ENCODE data around the gene XPC. TPM values are rescaled to one million over a fixed set of nuclear protein-coding genes. Genes with fewer than 3 reads are reported as not detected.

Gene XPC
- total and polyA plus RNA-seq, 4 donors: 12.7 to 26.7 (median 14.2) TPM

DNA sequence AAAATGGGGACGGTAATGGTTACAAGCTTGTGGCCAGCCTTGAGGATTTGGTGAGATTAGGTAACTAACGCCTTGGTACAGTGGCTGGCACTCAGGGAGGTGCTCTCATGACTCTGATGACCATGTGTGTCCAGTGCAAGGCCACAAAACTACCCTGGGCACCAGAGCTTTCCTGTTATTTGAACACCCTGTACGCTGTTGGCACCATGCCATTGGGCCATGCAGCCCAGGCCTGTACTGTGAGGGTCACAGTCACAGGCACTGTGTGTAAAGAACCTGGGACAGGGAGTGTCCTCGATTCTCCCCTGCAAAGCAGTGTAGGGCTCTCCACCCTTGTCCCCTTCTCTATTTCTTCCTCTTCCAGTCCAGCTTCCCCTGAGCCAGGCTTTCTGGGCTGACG, 47.3 kb downstream of the XPC start:
- Histone ChIP-seq H3K4me3 (ENCODE audit: low read depth in 1 of 3, low read length in 3 of 3) (no peak overlapping the region), H3K9me3 (ENCODE audit: control insufficient read depth in 4 of 4, low read length in 3 of 4) (no peaks in the 10 kb centered on the region), H3K36me3 (ENCODE audit: control insufficient read depth in 4 of 4, insufficient read depth in 3 of 4, low read depth in 1 of 4, low read length in 3 of 4) (peaks cover 10 to 61% (median 28%) of the 10 kb centered on the region in 4 donors), H3K4me1 (ENCODE audit: control insufficient read depth in 4 of 4, insufficient read depth in 4 of 4, low read length in 3 of 4) (peaks cover 4 to 30% (median 19%) of the 10 kb centered on the region in 4 donors), H3K9ac (ENCODE audit: low read depth in 1 of 2, low read length in 2 of 2) (no peak overlapping the region), H3K27me3 (ENCODE audit: control insufficient read depth in 4 of 4, insufficient read depth in 4 of 4, low read length in 3 of 4) (no peaks in the 10 kb centered on the region), H3K27ac (ENCODE audit: low read depth in 1 of 2, low read length in 2 of 2) (peak overlapping the region in 1 of 2 donors; percentile 42)
- no peak for DNase-seq (ENCODE audit: low spot score)
- TF ChIP-seq RAD21 (IDR thresholded peaks at IDR 0.05): no peak
- TF ChIP-seq RXRA (IDR thresholded peaks at IDR 0.05): peak in 1 of 2 donors; percentile 22
- WGBS: 61% methylated on average over 5 of the region's 5 CpGs

DNA sequence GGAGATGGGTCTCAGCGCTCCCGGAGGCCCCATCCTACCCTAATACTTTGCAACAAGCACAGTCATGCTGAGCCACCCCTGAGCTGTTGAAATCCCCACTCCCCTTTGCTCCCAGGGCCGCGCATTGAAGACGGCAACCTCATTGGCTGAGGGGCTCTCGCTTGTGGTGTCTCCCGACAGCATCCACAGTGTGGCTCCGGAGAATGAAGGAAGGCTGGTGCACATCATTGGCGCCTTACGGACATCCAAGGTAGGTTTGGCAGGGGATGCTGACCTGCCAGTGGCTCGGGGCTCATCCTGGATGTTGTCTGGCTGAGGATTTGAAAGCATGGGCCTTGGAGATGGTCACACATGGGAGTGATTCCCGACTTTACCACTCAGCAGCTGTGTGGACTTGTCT, 47.7 kb downstream of the XPC start:
- Histone ChIP-seq H3K4me1 (ENCODE audit: control insufficient read depth in 4 of 4, insufficient read depth in 4 of 4, low read length in 3 of 4) (peaks cover 7 to 33% (median 22%) of the 10 kb centered on the region in 4 donors), H3K4me3 (ENCODE audit: low read depth in 1 of 3, low read length in 3 of 3) (no peak overlapping the region), H3K27me3 (ENCODE audit: control insufficient read depth in 4 of 4, insufficient read depth in 4 of 4, low read length in 3 of 4) (no peaks in the 10 kb centered on the region), H3K9ac (ENCODE audit: low read depth in 1 of 2, low read length in 2 of 2) (no peak overlapping the region), H3K27ac (ENCODE audit: low read depth in 1 of 2, low read length in 2 of 2) (peak overlapping the region in 1 of 2 donors; percentile 42), H3K9me3 (ENCODE audit: control insufficient read depth in 4 of 4, low read length in 3 of 4) (no peaks in the 10 kb centered on the region), H3K36me3 (ENCODE audit: control insufficient read depth in 4 of 4, insufficient read depth in 3 of 4, low read depth in 1 of 4, low read length in 3 of 4) (peaks cover 10 to 57% (median 27%) of the 10 kb centered on the region in 4 donors)
- 96% methylated on average over 12 of the region's 12 CpGs for WGBS
- TF ChIP-seq HNF4G (IDR thresholded peaks at IDR 0.05): no peak
- no peak for TF ChIP-seq JUND (IDR thresholded peaks at IDR 0.05)
- TF ChIP-seq GABPA (IDR thresholded peaks at IDR 0.05 in 1 of 2, conservative IDR thresholded peaks at IDR 0.05 in 1 of 2): no peak
- TF ChIP-seq TAF1 (conservative IDR thresholded peaks at IDR 0.05): no peak
- TF ChIP-seq, protein P1, sequence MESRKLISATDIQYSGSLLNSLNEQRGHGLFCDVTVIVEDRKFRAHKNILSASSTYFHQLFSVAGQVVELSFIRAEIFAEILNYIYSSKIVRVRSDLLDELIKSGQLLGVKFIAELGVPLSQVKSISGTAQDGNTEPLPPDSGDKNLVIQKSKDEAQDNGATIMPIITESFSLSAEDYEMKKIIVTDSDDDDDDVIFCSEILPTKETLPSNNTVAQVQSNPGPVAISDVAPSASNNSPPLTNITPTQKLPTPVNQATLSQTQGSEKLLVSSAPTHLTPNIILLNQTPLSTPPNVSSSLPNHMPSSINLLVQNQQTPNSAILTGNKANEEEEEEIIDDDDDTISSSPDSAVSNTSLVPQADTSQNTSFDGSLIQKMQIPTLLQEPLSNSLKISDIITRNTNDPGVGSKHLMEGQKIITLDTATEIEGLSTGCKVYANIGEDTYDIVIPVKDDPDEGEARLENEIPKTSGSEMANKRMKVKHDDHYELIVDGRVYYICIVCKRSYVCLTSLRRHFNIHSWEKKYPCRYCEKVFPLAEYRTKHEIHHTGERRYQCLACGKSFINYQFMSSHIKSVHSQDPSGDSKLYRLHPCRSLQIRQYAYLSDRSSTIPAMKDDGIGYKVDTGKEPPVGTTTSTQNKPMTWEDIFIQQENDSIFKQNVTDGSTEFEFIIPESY (IDR thresholded peaks at IDR 0.05): no peak
- TF ChIP-seq HNF4A (conservative IDR thresholded peaks at IDR 0.05): no peak
- DNase-seq (ENCODE audit: low spot score): no peak

DNA sequence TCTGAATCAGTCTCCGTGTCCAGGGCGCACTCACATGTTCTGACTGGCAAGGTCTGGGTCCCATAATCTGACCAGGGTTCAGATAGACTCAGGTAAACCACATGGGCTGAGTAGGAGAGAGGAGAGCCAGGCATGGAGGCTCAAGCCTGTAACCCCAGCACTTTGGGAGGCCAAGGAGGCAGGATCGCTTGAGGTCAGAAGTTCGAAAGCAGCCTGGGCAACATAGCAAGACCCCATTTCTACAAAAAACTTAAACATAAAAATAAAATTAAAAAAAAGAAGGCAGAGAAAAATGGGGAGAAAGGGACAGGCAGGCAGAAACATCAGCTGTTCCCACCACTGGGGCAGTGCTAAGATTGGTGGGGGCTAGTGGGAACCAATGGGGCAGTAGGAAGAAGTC, 48.2 kb downstream of the XPC start:
- Histone ChIP-seq H3K27me3 (ENCODE audit: control insufficient read depth in 4 of 4, insufficient read depth in 4 of 4, low read length in 3 of 4) (no peaks in the 10 kb centered on the region), H3K4me3 (ENCODE audit: low read depth in 1 of 3, low read length in 3 of 3) (no peak overlapping the region), H3K36me3 (ENCODE audit: control insufficient read depth in 4 of 4, insufficient read depth in 3 of 4, low read depth in 1 of 4, low read length in 3 of 4) (peaks cover 10 to 52% (median 24%) of the 10 kb centered on the region in 4 donors), H3K9ac (ENCODE audit: low read depth in 1 of 2, low read length in 2 of 2) (no peak overlapping the region), H3K4me1 (ENCODE audit: control insufficient read depth in 4 of 4, insufficient read depth in 4 of 4, low read length in 3 of 4) (peaks cover 7 to 37% (median 25%) of the 10 kb centered on the region in 4 donors), H3K27ac (ENCODE audit: low read depth in 1 of 2, low read length in 2 of 2) (no peak overlapping the region), H3K9me3 (ENCODE audit: control insufficient read depth in 4 of 4, low read length in 3 of 4) (no peaks in the 10 kb centered on the region)
- TF ChIP-seq, protein P2, sequence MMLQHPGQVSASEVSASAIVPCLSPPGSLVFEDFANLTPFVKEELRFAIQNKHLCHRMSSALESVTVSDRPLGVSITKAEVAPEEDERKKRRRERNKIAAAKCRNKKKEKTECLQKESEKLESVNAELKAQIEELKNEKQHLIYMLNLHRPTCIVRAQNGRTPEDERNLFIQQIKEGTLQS (IDR thresholded peaks at IDR 0.05): no peak
- no peak for TF ChIP-seq EGR1 (IDR thresholded peaks at IDR 0.05; ENCODE audit: low read depth in 2 of 2)
- no peak for TF ChIP-seq HNF4G (IDR thresholded peaks at IDR 0.05)
- no peak for TF ChIP-seq GABPA (IDR thresholded peaks at IDR 0.05 in 1 of 2, conservative IDR thresholded peaks at IDR 0.05 in 1 of 2)
- no peak for TF ChIP-seq YY1 (IDR thresholded peaks at IDR 0.05)
- TF ChIP-seq, protein P3, sequence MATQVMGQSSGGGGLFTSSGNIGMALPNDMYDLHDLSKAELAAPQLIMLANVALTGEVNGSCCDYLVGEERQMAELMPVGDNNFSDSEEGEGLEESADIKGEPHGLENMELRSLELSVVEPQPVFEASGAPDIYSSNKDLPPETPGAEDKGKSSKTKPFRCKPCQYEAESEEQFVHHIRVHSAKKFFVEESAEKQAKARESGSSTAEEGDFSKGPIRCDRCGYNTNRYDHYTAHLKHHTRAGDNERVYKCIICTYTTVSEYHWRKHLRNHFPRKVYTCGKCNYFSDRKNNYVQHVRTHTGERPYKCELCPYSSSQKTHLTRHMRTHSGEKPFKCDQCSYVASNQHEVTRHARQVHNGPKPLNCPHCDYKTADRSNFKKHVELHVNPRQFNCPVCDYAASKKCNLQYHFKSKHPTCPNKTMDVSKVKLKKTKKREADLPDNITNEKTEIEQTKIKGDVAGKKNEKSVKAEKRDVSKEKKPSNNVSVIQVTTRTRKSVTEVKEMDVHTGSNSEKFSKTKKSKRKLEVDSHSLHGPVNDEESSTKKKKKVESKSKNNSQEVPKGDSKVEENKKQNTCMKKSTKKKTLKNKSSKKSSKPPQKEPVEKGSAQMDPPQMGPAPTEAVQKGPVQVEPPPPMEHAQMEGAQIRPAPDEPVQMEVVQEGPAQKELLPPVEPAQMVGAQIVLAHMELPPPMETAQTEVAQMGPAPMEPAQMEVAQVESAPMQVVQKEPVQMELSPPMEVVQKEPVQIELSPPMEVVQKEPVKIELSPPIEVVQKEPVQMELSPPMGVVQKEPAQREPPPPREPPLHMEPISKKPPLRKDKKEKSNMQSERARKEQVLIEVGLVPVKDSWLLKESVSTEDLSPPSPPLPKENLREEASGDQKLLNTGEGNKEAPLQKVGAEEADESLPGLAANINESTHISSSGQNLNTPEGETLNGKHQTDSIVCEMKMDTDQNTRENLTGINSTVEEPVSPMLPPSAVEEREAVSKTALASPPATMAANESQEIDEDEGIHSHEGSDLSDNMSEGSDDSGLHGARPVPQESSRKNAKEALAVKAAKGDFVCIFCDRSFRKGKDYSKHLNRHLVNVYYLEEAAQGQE (IDR thresholded peaks at IDR 0.05): no peak
- TF ChIP-seq HNF4A (conservative IDR thresholded peaks at IDR 0.05): no peak
- no peak for DNase-seq (ENCODE audit: low spot score)
- WGBS: 96% methylated on average over 4 of the region's 4 CpGs
